Caki2 (cell line): ENCODE measurements around the gene TIMM17B. TPM values are rescaled to one million over a fixed set of nuclear protein-coding genes. Genes with fewer than 3 reads are reported as not detected.
"Not testable (repeated sequence)": the region's sequence is repeated elsewhere in the genome, so short reads cannot be mapped to it uniquely, and the experiment has no call there.

ENCODE experiments used
- DNase-seq: peaks from one replicate; pipeline ENCODE4 v3.0.0-alpha.2; 2015; ENCODE audit warnings: low read depth
- in situ Hi-C: cut with HindIII; loops from 2 replicates; pipeline ENCODE4 v1.10.0; 2016; ENCODE audit warnings: low sequenced_read_pairs, low pct_unique_long_range_greater_than_20kb, mixed read lengths
- total RNA-seq: library from RNA; depleted of rRNA; stranded (reverse); fragments of >200 nt; shearing (Covaris generic); gene quantifications from 2 replicates; pipeline ENCODE4 v1.2.3, GENCODE V29; 2014; ENCODE audit warnings: low replicate concordance; rRNA removed

Gene TIMM17B
- total RNA-seq, 1 experiment from 2014 or later: 114 TPM

DNA sequence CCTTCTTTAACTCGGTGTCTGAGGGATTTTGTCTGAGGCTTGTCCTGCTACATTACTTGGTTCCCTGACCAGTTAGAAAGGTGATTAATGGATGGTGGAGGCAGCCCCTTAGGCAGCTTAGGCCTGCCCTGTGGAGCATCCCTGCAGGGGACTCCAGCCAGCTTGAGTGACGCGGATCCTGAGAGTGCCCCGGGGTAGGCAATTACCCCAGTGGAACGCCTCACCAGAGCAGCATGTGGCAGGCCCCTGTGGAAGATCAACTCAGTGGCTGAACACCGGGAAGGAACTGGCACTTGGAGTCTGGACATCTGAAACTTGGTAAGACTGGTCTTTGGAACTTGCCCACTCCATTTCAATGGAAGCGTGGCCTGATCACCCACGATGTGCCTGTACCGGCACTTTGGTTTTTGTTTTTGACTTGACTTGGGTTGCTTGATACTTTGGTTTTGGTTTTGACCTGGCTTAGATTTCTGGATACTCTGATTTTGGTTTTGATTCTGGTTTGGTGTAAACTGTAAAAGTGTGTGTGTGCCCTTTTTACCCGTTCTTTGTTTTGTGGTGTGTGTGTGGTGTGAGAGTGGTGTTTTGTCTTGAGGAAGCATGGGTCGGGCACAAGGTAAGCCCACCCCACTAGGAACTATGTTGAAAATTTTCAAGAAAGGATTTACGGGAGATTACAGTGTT lies 43.3 kb downstream of the TIMM17B start:
- DNase-seq, in situ Hi-C loops: not testable (repeated sequence)

DNA sequence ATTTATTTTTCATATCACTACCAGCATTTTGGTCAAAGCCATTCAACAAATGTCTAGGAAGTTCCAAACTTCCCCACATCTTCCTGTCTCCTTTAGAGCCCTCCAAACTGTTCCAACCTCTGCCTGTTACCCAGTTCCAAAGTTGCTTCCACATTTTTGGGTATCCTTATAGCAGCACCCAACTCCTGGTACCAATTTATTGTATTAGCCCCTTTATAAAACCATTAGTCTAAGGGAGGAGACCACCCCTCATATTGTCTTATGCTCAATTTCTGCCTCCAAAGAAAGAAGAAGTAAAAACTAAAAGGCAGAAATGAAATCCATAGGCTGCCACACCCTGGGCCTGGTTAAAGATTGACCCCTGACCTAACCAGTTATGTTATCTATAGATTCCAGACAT lies 44.1 kb downstream of the TIMM17B start:
- DNase-seq, in situ Hi-C loops: not testable (repeated sequence)

DNA sequence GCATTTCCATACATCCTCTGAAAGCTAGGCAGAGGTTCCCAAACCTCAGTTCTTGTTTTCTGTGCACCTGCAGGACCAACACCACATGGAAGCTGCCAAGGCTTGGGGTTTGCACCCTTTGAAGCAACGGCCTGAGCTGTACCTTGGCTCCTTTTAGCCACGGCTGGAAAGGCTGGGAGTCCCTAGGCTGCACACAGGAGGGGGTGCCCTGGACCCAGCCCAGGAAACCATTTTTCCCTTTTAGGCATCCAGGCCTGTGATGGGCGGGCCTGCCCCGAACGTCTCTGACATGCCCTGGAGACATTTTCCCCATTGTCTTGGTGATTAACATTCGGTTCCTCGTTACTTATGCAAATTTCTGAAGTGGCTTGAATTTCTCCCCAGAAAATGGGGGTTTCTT lies 44.7 kb downstream of the TIMM17B start:
- no peak for DNase-seq
- in situ Hi-C loops: no loop called here

DNA sequence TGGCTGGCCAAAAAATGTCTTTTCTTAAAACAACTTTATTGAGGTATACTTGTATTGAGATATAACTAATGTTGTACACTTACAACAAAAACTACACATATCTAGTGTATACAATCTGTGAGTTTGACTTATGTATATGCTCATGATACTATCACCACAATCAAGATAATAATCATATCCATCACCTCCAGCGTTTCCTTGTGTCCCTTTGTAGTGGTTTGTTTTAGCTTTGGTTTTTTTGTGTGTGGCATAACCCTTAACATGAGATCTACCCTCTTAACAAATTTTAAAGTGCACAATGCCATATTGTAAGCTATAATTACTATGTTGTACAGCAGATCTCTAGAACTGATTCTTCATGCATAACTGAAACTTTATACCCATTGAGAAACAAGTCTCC lies 48.7 kb downstream of the TIMM17B start:
- in situ Hi-C loops: no loop called here
- DNase-seq: no peak

Other genes with a start within 250 kb of the TIMM17B start
- 2.7 TPM in 1 of 2 replicates, not detected in the other for gene WAS, start 214.0 kb downstream of the TIMM17B start, total RNA-seq
- gene SUV39H1, start 201.0 kb downstream of the TIMM17B start, total RNA-seq: 14.9 and 17.4 TPM in 2 replicates
- not detected in 2 replicates for gene GLOD5, start 136.0 kb downstream of the TIMM17B start, total RNA-seq
- gene GATA1, start 111.2 kb downstream of the TIMM17B start, total RNA-seq: not detected in 2 replicates
- gene HDAC6, start 95.7 kb downstream of the TIMM17B start, total RNA-seq: 64.4 and 101 TPM in 2 replicates
- gene ERAS, start 71.3 kb downstream of the TIMM17B start, total RNA-seq: not detected in 2 replicates
- gene PCSK1N, start 62.2 kb downstream of the TIMM17B start, total RNA-seq: 93.6 and 112 TPM in 2 replicates
- 68.5 and 86.5 TPM in 2 replicates for gene PQBP1, start 162 bp upstream of the TIMM17B start, total RNA-seq
- gene SLC35A2, start 13.9 kb upstream of the TIMM17B start, total RNA-seq: 13.8 and 33.1 TPM in 2 replicates
- gene PIM2, start 21.3 kb upstream of the TIMM17B start, total RNA-seq: 17.8 and 27.2 TPM in 2 replicates
- 46.2 and 48.7 TPM in 2 replicates for gene OTUD5, start 59.8 kb upstream of the TIMM17B start, total RNA-seq
- gene KCND1, start 74.1 kb upstream of the TIMM17B start, total RNA-seq: 0.24 TPM in 1 of 2 replicates, not detected in the other
- 17.2 and 17.8 TPM in 2 replicates for gene GRIPAP1, start 104.5 kb upstream of the TIMM17B start, total RNA-seq
- gene TFE3, start 145.6 kb upstream of the TIMM17B start, total RNA-seq: 42.5 and 74.2 TPM in 2 replicates
- not detected in 2 replicates for gene CCDC120, start 161.2 kb upstream of the TIMM17B start, total RNA-seq
- 1.9 and 4.4 TPM in 2 replicates for gene PRAF2, start 176.2 kb upstream of the TIMM17B start, total RNA-seq
- 22.3 and 34.1 TPM in 2 replicates for gene WDR45, start 182.1 kb upstream of the TIMM17B start, total RNA-seq
- 32.6 and 46.4 TPM in 2 replicates for gene GPKOW, start 226.0 kb upstream of the TIMM17B start, total RNA-seq